Tibial nerve (tissue), 4 donors: ENCODE data around the gene DDX10.

Experiments
- EP300 ChIP-seq, 2 donors: sonication (generic); formaldehyde crosslinking; IDR thresholded peaks; one replicate each; pipeline ENCODE4 v1.6.1; 2017; ENCODE audit warnings: antibody characterized with exemption in 2 of 2, mild to moderate bottlenecking in 1 of 2
- POLR2A ChIP-seq, 2 donors: fragments of 450-650 bp; IDR thresholded peaks; one replicate each; pipeline ENCODE4 v1.6.1; 2017; ENCODE audit warnings: antibody characterized with exemption in 2 of 2, mild to moderate bottlenecking in 2 of 2, moderate library complexity in 2 of 2
- TF ChIP-seq, protein P1 (sequence below), 5 experiments: fragments of 200-600 bp in 3 of 5; fragments of 450-650 bp in 2 of 5; sonication (generic) in 3 of 5; IDR thresholded peaks; one replicate each; pipeline ENCODE4 v1.5.1; 2016 to 2019; ENCODE audit warnings: antibody characterized with exemption in 5 of 5, mild to moderate bottlenecking in 3 of 5, moderate library complexity in 2 of 5

DNA sequence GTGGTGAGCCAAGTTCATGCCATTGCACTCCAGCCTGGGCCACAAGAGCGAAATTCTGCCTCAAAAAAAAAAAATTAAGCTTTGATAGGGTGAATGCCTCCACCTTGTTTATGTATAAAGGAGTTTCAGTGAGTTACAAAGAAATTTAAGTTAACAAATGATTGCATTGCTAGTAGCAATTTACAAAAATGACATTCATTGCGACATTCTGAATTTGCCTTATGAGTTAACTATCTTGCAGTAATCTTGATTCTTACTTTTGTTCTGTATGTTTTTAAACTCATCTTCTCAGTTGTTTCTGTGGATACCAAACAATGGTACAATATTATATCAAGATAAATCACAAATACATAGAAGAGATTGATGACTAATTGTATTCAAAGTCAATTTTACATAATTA is 207.0 kb downstream of the DDX10 start:
- TF ChIP-seq, protein P1, sequence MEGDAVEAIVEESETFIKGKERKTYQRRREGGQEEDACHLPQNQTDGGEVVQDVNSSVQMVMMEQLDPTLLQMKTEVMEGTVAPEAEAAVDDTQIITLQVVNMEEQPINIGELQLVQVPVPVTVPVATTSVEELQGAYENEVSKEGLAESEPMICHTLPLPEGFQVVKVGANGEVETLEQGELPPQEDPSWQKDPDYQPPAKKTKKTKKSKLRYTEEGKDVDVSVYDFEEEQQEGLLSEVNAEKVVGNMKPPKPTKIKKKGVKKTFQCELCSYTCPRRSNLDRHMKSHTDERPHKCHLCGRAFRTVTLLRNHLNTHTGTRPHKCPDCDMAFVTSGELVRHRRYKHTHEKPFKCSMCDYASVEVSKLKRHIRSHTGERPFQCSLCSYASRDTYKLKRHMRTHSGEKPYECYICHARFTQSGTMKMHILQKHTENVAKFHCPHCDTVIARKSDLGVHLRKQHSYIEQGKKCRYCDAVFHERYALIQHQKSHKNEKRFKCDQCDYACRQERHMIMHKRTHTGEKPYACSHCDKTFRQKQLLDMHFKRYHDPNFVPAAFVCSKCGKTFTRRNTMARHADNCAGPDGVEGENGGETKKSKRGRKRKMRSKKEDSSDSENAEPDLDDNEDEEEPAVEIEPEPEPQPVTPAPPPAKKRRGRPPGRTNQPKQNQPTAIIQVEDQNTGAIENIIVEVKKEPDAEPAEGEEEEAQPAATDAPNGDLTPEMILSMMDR (IDR thresholded peaks at IDR 0.05), result no peak
- TF ChIP-seq POLR2A (IDR thresholded peaks at IDR 0.05) (no peak), EP300 (IDR thresholded peaks at IDR 0.05) (no peak)
